Suprapubic skin (tissue), 4 donors: ENCODE data around the gene MGME1. TPM values are rescaled to one million over a fixed set of nuclear protein-coding genes. Genes with fewer than 3 reads are reported as not detected.
"Not testable (repeated sequence)": the region's sequence is repeated elsewhere in the genome, so short reads cannot be mapped to it uniquely, and the experiment has no call there.

ENCODE experiments used
- DNase-seq, 2 donors: peaks; one replicate each; pipeline ENCODE4 v3.0.0-alpha.2; 2019; ENCODE audit warnings: low spot score in 2 of 2
- H3K27ac ChIP-seq: fragments of 200-600 bp; sonication (generic); one replicate; pipeline ENCODE4 v1.5.1; 2019
- H3K27me3 ChIP-seq: fragments of 200-600 bp; sonication (generic); one replicate; pipeline ENCODE4 v1.5.1; 2019
- H3K36me3 ChIP-seq: fragments of 200-600 bp; sonication (generic); one replicate; pipeline ENCODE4 v1.5.1; 2019
- H3K4me1 ChIP-seq: fragments of 200-600 bp; sonication (generic); one replicate; pipeline ENCODE4 v1.5.1; 2019
- H3K4me3 ChIP-seq: fragments of 200-600 bp; sonication (generic); one replicate; pipeline ENCODE4 v1.5.1; 2019; ENCODE audit warnings: mild to moderate bottlenecking
- H3K9me3 ChIP-seq: fragments of 200-600 bp; sonication (generic); one replicate; pipeline ENCODE4 v1.5.1; 2019
- EP300 ChIP-seq: sonication (generic); formaldehyde crosslinking; IDR thresholded peaks from one replicate; pipeline ENCODE4 v1.6.1; 2017; ENCODE audit warnings: antibody characterized with exemption
- POLR2A ChIP-seq, 2 donors: fragments of 450-650 bp; IDR thresholded peaks; one replicate each; pipeline ENCODE4 v1.6.1; 2017; ENCODE audit warnings: antibody characterized with exemption in 2 of 2, mild to moderate bottlenecking in 2 of 2, moderate library complexity in 2 of 2
- POLR2AphosphoS5 ChIP-seq, 3 donors: sonication (generic); formaldehyde crosslinking; IDR thresholded peaks; one replicate each; pipeline ENCODE4 v1.6.1; 2017; ENCODE audit warnings: antibody characterized with exemption in 3 of 3
- WGBS: methylation state at CpG from one replicate; pipeline ENCODE4 v1.1.5; 2018; 5-methylcytosine and 5-hydroxymethylcytosine counted together
- total RNA-seq, 4 donors: library from RNA; depleted of rRNA; stranded (reverse); fragments of >200 nt; gene quantifications; one replicate each; pipeline ENCODE4 v1.1.0, GENCODE V29; 2016
- TF ChIP-seq, protein P1 (sequence below), 2 donors: fragments of 200-600 bp in 1 of 2; fragments of 450-650 bp in 1 of 2; sonication (generic) in 1 of 2; IDR thresholded peaks; one replicate each; pipeline ENCODE4 v1.5.1; 2016 to 2019; ENCODE audit warnings: antibody characterized with exemption in 2 of 2, mild to moderate bottlenecking in 1 of 2, moderate library complexity in 1 of 2

MGME1 gene
- total RNA-seq, 4 donors from 2014 or later = 30.2 to 68.1 (median 32.8) TPM

DNA sequence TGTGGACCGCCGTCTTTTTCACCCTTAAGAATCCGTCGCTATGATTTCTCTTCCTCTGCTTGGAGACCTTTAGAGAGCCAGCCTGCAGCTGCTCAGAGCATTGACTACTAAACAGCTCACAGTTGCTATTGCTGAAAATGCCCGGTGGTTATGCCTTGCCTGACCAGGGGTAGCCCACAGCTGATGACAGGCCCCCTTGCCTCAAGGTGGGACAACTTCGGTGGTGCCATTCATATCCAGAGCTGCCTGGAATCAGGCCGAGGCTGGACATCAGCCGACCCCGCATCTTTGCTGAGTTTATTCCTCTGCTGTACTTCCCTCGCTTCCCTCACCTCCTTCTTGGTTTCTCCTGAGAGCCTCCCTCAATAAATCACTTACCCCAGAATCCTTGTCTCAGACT, 49.3 kb downstream of the MGME1 start:
- Histone ChIP-seq H3K4me3 (no peak overlapping the region), H3K4me1 (no peaks in the 10 kb centered on the region), H3K9me3 (no peaks in the 10 kb centered on the region), H3K27ac (no peak overlapping the region), H3K27me3 (no peaks in the 10 kb centered on the region), H3K36me3 (peaks cover 13% of the 10 kb centered on the region)
- DNase-seq = no peak
- 84% methylated on average over 10 of the region's 10 CpGs for WGBS
- TF ChIP-seq POLR2AphosphoS5 (IDR thresholded peaks at IDR 0.05) = no peak
- TF ChIP-seq, protein P1, sequence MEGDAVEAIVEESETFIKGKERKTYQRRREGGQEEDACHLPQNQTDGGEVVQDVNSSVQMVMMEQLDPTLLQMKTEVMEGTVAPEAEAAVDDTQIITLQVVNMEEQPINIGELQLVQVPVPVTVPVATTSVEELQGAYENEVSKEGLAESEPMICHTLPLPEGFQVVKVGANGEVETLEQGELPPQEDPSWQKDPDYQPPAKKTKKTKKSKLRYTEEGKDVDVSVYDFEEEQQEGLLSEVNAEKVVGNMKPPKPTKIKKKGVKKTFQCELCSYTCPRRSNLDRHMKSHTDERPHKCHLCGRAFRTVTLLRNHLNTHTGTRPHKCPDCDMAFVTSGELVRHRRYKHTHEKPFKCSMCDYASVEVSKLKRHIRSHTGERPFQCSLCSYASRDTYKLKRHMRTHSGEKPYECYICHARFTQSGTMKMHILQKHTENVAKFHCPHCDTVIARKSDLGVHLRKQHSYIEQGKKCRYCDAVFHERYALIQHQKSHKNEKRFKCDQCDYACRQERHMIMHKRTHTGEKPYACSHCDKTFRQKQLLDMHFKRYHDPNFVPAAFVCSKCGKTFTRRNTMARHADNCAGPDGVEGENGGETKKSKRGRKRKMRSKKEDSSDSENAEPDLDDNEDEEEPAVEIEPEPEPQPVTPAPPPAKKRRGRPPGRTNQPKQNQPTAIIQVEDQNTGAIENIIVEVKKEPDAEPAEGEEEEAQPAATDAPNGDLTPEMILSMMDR (IDR thresholded peaks at IDR 0.05) = no peak
- TF ChIP-seq EP300 = no peak
- no peak for TF ChIP-seq POLR2A (IDR thresholded peaks at IDR 0.05)

DNA sequence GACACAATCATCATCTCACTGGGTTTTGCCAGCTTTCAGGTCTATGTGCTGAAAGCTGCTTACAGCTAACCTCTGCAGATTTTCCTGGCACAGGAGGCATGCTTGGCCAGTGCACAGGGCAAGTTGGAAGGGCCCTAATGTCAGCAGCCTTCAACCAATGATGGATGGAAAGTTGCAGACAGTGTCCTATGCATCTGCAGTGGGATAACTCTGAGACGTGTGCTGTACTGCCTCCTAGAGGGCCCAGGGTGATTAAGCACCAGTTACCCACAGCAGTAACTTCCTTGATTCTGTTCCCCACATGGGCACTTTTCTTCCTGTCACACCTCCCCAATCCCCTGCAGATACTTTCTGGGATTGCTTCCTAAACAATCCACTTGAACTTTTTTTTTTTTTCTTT, 50.2 kb downstream of the MGME1 start:
- TF ChIP-seq EP300 (no peak), POLR2A (IDR thresholded peaks at IDR 0.05) (no peak), POLR2AphosphoS5 (IDR thresholded peaks at IDR 0.05) (no peak)
- TF ChIP-seq, protein P1 (IDR thresholded peaks at IDR 0.05) = no peak
- H3K4me3 ChIP-seq = no peak overlapping the region
- 33% methylated on average over 1 of the region's 1 CpG for WGBS

GRCh38 chr20:18020931-18021330, 52.1 kb downstream of the MGME1 start:
- WGBS = 87% methylated on average over 6 of the region's 7 CpGs
- no peak for DNase-seq
- Histone ChIP-seq H3K27ac (no peak overlapping the region), H3K36me3 (peaks cover 21% of the 10 kb centered on the region), H3K9me3 (no peaks in the 10 kb centered on the region), H3K27me3 (no peaks in the 10 kb centered on the region), H3K4me3 (no peak overlapping the region), H3K4me1 (no peaks in the 10 kb centered on the region)
- no peak for TF ChIP-seq EP300
- no peak for TF ChIP-seq POLR2A (IDR thresholded peaks at IDR 0.05)
- TF ChIP-seq POLR2AphosphoS5 (IDR thresholded peaks at IDR 0.05) = no peak
- TF ChIP-seq, protein P1 (IDR thresholded peaks at IDR 0.05) = no peak

More for the DNA sequence above, 50.2 kb downstream of the MGME1 start:
- Histone ChIP-seq H3K27ac (no peak overlapping the region), H3K36me3 (peaks cover 21% of the 10 kb centered on the region), H3K9me3 (no peaks in the 10 kb centered on the region), H3K4me1 (no peaks in the 10 kb centered on the region), H3K27me3 (no peaks in the 10 kb centered on the region)
- no peak for DNase-seq

DNA sequence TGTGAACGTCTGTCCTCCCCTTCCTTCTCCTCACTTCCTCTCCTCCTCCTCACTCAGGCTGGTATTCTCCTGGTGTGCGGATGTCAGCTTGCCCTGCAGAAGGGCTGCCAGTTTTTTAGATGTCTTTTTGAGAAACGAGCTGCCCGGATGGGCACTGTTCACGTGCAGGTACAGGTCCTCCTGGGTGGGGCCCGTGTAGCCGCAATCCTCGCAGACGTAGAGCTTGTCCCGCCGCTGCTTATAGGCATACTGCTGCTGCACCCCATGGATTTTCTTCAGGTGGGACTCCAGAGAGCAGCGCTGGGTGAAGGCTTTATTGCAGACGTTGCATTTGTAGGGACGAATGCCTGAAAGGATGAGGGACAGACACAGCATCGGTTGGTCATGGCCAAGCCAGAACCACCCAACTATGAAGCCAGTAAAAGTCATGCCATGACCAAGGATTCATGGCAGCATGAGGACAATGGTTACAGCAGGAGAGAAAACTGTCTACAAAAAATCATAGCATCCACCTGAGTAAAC, 55.8 kb downstream of the MGME1 start:
- Histone ChIP-seq H3K27ac (no peak overlapping the region), H3K36me3 (peaks cover 21% of the 10 kb centered on the region), H3K9me3 (no peaks in the 10 kb centered on the region), H3K4me1 (no peaks in the 10 kb centered on the region), H3K27me3 (no peaks in the 10 kb centered on the region), H3K4me3 (no peak overlapping the region)
- WGBS = 78% methylated on average over 15 of the region's 15 CpGs
- DNase-seq = no peak
- TF ChIP-seq, protein P1 (IDR thresholded peaks at IDR 0.05) = no peak
- TF ChIP-seq POLR2AphosphoS5 (IDR thresholded peaks at IDR 0.05) (no peak), POLR2A (IDR thresholded peaks at IDR 0.05) (no peak), EP300 (no peak)

- not testable (repeated sequence) for H3K36me3 ChIP-seq, H3K27me3 ChIP-seq, H3K4me3 ChIP-seq, H3K4me1 ChIP-seq, DNase-seq, H3K9me3 ChIP-seq, H3K27ac ChIP-seq
- WGBS = 81% methylated on average over 7 of the region's 7 CpGs
These were observed 58.2 kb downstream of the MGME1 start for GRCh38 chr20:18027011-18027410.

GRCh38 chr20:18030020-18030419, 61.2 kb downstream of the MGME1 start:
- TF ChIP-seq POLR2AphosphoS5 (IDR thresholded peaks at IDR 0.05) = no peak
- no peak for TF ChIP-seq POLR2A (IDR thresholded peaks at IDR 0.05)
- TF ChIP-seq, protein P1 (IDR thresholded peaks at IDR 0.05) = no peak
- no peak for TF ChIP-seq EP300
- H3K36me3 ChIP-seq = no peaks in the 10 kb centered on the region
- H3K27me3 ChIP-seq = no peaks in the 10 kb centered on the region
- H3K4me3 ChIP-seq = no peak overlapping the region
- H3K4me1 ChIP-seq = no peaks in the 10 kb centered on the region
- H3K27ac ChIP-seq = no peak overlapping the region
- 81% methylated on average over 8 of the region's 8 CpGs for WGBS
- no peak for DNase-seq
- no peaks in the 10 kb centered on the region for H3K9me3 ChIP-seq
